K562 (cell line): Measurements from ENCODE around the gene FGF2. TPM values are rescaled to one million over a fixed set of nuclear protein-coding genes. Genes with fewer than 3 reads are reported as not detected.

ENCODE experiments used
- ATF6 ChIP-seq: sonication (generic); formaldehyde crosslinking; IDR thresholded peaks from 2 replicates; pipeline ENCODE4 v1.4.0; 2020; ENCODE audit warnings: mild to moderate bottlenecking, missing genetic modification reagents
- ETV1 ChIP-seq: fragments of 450-650 bp; conservative IDR thresholded peaks from 2 replicates; pipeline ENCODE4 v1.6.1; 2016; ENCODE audit warnings: missing genetic modification characterization, control low read depth, low read depth, missing compliant biosample characterization
- NR2C1 ChIP-seq, 2 experiments: fragments of 450-650 bp; IDR thresholded peaks; 2 replicates each; pipeline ENCODE4 v1.6.1; 2017; ENCODE audit warnings: mild to moderate bottlenecking in 2 of 2, antibody characterized with exemption in 1 of 2, inconsistent platforms in 1 of 2, missing compliant biosample characterization in 1 of 2, missing genetic modification characterization in 1 of 2
- SAP30 ChIP-seq: fragments of 200-600 bp; sonication (generic); IDR thresholded peaks from 2 replicates; pipeline ENCODE4 v1.6.1; 2012; ENCODE audit warnings: borderline replicate concordance, low read depth, mild to moderate bottlenecking, moderate library complexity, low read length, control low read depth, inconsistent platforms; ENCODE audit not compliant: insufficient read depth, poor library complexity, severe bottlenecking
- TCF3 ChIP-seq: sonication (generic); formaldehyde crosslinking; IDR thresholded peaks from 2 replicates; pipeline ENCODE4 v1.4.0; 2020; ENCODE audit warnings: mild to moderate bottlenecking, missing genetic modification reagents
- ZBTB40 ChIP-seq, 2 experiments: fragments of 450-650 bp in 1 of 2; sonication (generic) in 1 of 2; formaldehyde crosslinking in 1 of 2; IDR thresholded peaks; 2 replicates each; pipeline versions ENCODE4 v1.7.1 to v1.9.0; 2016 to 2022; ENCODE audit warnings: inconsistent platforms in 1 of 2, mild to moderate bottlenecking in 1 of 2, missing genetic modification reagents in 1 of 2
- polyA plus RNA-seq, 8 experiments: library from polyadenylated mRNA; depleted of rRNA in 4 of 8; stranded (reverse) in 5 of 8; unstranded in 3 of 8; fragments of >200 nt; fragmentation: Nextera tagmentation in 2 of 8; fragmentation: Illumina TruSeq in 1 of 8; extraction: Ambion mirVana in 2 of 8; extraction: Trizol in 1 of 8; gene quantifications; 2 replicates each; pipeline versions ENCODE4 v1.2.1 to v1.2.3, GENCODE V29; 2011 to 2014; ENCODE audit warnings: inconsistent platforms in 1 of 8, missing spikeins in 1 of 8
- total RNA-seq, 7 experiments: library from RNA; depleted of rRNA in 6 of 7; stranded (reverse); fragments of >200 nt in 6 of 7; fragmentation: Illumina TruSeq in 2 of 7; extraction: Trizol in 2 of 7; gene quantifications; 2 replicates each; pipeline versions ENCODE4 v1.2.1 to v1.2.3, GENCODE V29; 2011 to 2021; ENCODE audit warnings: low replicate concordance in 1 of 7
- TF ChIP-seq, protein P1 (sequence below), 2 experiments: fragments of 450-650 bp; conservative IDR thresholded peaks; 2 replicates each; pipeline ENCODE4 v1.6.1; 2017; ENCODE audit warnings: mild to moderate bottlenecking in 2 of 2, moderate library complexity in 2 of 2

FGF2 gene
- total and polyA plus RNA-seq, 9 of the 15 experiments (the other 6 are each of a cell fraction or from before 2014, with no cell fraction given), result 2.5 to 19.4 (median 9.2) TPM

DNA sequence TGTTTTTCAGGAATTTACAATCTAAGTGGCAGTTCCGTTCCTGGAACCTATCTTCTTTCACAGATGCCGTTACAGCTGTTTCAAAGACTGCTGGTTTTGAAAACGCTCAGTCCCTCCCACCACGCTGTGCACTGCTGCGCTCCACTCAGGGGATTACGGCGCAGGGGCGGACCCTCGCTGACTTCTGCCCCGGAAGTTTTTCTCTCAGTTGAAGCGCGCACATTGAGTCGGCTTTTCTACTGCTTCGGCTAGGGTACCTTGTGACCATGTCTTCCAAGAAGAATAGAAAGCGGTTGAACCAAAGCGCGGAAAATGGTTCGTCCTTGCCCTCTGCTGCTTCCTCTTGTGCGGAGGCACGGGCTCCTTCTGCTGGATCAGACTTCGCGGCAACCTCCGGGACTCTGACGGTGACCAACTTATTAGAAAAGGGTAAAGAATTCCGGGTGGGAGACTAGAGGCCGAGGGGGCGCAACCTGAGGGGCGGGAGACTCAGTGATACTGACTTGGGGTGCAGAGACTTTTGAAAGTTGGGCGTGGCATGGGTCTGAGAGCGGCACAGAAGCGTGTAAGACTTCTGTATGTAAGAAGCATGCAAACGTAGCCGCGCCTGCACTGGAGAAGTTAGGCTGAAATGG, 96.4 kb downstream of the FGF2 start (continued):
- TF ChIP-seq ZBTB40 (IDR thresholded peaks at IDR 0.05) (peak; percentile 91), ZBTB40 (CRISPR knock-in tag; IDR thresholded peaks at IDR 0.05) (no peak), ETV1 (peak; percentile 47; the same call in 1 of the 2 replicates), ATF6 (CRISPR knock-in tag) (no peak), NR2C1 (IDR thresholded peaks at IDR 0.05) (peak; percentile 99), NR2C1 (tag; IDR thresholded peaks at IDR 0.05) (peak; percentile 99), SAP30 (peak; percentile 88), TCF3 (CRISPR knock-in tag) (peak; percentile 57)
- TF ChIP-seq, protein P1, sequence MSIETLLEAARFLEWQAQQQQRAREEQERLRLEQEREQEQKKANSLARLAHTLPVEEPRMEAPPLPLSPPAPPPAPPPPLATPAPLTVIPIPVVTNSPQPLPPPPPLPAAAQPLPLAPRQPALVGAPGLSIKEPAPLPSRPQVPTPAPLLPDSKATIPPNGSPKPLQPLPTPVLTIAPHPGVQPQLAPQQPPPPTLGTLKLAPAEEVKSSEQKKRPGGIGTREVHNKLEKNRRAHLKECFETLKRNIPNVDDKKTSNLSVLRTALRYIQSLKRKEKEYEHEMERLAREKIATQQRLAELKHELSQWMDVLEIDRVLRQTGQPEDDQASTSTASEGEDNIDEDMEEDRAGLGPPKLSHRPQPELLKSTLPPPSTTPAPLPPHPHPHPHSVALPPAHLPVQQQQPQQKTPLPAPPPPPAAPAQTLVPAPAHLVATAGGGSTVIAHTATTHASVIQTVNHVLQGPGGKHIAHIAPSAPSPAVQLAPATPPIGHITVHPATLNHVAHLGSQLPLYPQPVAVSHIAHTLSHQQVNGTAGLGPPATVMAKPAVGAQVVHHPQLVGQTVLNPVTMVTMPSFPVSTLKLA (conservative IDR thresholded peaks at IDR 0.05), result peak; percentile 92 to 97
